Liver (tissue), 3 donors: ENCODE measurements around the gene PPP2R3B.

Experiments
- GABPA ChIP-seq, 2 donors: IDR thresholded peaks in 1 of 2; conservative IDR thresholded peaks in 1 of 2; 2 replicates each; pipeline ENCODE4 v1.6.1; 2016; ENCODE audit warnings: antibody characterized with exemption in 2 of 2, mild to moderate bottlenecking in 1 of 2, moderate library complexity in 1 of 2
- HNF4A ChIP-seq, 2 donors: conservative IDR thresholded peaks; 2 replicates each; pipeline ENCODE4 v1.6.1; 2016; ENCODE audit warnings: antibody characterized with exemption in 2 of 2, mild to moderate bottlenecking in 2 of 2
- NR2F2 ChIP-seq: IDR thresholded peaks from 2 replicates; pipeline ENCODE4 v1.6.1; 2016; ENCODE audit warnings: antibody characterized with exemption
- RAD21 ChIP-seq, 2 donors: IDR thresholded peaks; 2 replicates each; pipeline ENCODE4 v1.6.1; 2016; ENCODE audit warnings: antibody characterized with exemption in 2 of 2, mild to moderate bottlenecking in 2 of 2
- TAF1 ChIP-seq: conservative IDR thresholded peaks from 2 replicates; pipeline ENCODE4 v1.6.1; 2016; ENCODE audit warnings: antibody characterized with exemption, mild to moderate bottlenecking
- YY1 ChIP-seq: IDR thresholded peaks from 2 replicates; pipeline ENCODE4 v1.6.1; 2016; ENCODE audit warnings: antibody characterized with exemption, mild to moderate bottlenecking
- TF ChIP-seq, protein P1 (sequence below): fragments of 150-350 bp; IDR thresholded peaks from 2 replicates; pipeline ENCODE4 v1.5.1; 2017; ENCODE audit warnings: improper control_type of control experiment, low read depth, low read length; ENCODE audit not compliant: missing input control
- TF ChIP-seq, protein P2 (sequence below): IDR thresholded peaks from 2 replicates; pipeline ENCODE4 v1.6.1; 2016; ENCODE audit warnings: antibody characterized with exemption
- TF ChIP-seq, protein P3 (sequence below): IDR thresholded peaks from 2 replicates; pipeline ENCODE4 v1.6.1; 2016; ENCODE audit warnings: antibody characterized with exemption
- TF ChIP-seq, protein P4 (sequence below): IDR thresholded peaks from 2 replicates; pipeline ENCODE4 v1.6.1; 2016; ENCODE audit warnings: antibody characterized with exemption
- TF ChIP-seq, protein P5 (sequence below): IDR thresholded peaks from 2 replicates; pipeline ENCODE4 v1.6.1; 2016; ENCODE audit warnings: antibody characterized with exemption, mild to moderate bottlenecking
- donor health status: healthy.
- donor health status: healthy.

DNA sequence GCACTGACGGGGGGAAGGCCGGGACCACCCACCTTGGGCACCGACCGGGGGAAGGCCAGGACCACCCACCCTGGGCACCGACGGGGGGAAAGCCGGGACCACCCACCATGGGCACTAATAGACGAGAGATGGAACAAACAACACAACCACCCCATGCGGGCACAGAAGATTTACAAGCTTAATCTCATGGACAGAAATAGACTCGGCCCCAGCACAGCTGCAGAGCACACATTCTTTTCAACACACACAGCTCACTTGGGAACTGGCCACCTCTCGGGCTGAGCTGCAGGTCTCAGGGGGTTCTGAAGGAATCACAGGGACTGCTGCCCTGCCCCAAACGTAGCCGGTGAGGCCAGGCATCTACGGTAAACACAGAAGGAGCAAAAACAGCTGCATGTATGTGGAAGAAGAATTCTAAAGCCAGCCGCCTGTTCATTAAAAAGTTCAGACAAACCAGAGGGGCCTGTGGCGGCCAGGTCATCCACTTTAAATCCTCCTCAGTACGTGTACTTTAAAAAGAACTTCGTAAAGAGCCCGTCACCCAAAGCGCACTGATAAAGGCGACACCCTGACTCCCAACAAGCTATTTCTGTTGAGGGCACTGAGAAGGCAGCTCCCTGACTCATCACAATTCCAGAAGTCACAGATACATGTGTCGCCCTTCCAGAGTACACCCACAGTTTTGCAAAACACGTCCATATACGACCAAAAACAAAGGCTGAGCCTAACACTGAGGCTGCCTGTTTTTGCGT, 17.7 kb downstream of the PPP2R3B start:
- TF ChIP-seq, protein P1, sequence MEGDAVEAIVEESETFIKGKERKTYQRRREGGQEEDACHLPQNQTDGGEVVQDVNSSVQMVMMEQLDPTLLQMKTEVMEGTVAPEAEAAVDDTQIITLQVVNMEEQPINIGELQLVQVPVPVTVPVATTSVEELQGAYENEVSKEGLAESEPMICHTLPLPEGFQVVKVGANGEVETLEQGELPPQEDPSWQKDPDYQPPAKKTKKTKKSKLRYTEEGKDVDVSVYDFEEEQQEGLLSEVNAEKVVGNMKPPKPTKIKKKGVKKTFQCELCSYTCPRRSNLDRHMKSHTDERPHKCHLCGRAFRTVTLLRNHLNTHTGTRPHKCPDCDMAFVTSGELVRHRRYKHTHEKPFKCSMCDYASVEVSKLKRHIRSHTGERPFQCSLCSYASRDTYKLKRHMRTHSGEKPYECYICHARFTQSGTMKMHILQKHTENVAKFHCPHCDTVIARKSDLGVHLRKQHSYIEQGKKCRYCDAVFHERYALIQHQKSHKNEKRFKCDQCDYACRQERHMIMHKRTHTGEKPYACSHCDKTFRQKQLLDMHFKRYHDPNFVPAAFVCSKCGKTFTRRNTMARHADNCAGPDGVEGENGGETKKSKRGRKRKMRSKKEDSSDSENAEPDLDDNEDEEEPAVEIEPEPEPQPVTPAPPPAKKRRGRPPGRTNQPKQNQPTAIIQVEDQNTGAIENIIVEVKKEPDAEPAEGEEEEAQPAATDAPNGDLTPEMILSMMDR: no peak
- TF ChIP-seq RAD21 (IDR thresholded peaks at IDR 0.05) (no peak), YY1 (no peak), TAF1 (no peak), NR2F2 (no peak), HNF4A (conservative IDR thresholded peaks at IDR 0.05) (no peak), GABPA (IDR thresholded peaks at IDR 0.05 in 1 of 2, conservative IDR thresholded peaks at IDR 0.05 in 1 of 2) (no peak)
- TF ChIP-seq, protein P2, sequence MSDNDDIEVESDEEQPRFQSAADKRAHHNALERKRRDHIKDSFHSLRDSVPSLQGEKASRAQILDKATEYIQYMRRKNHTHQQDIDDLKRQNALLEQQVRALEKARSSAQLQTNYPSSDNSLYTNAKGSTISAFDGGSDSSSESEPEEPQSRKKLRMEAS: no peak
- TF ChIP-seq, protein P3, sequence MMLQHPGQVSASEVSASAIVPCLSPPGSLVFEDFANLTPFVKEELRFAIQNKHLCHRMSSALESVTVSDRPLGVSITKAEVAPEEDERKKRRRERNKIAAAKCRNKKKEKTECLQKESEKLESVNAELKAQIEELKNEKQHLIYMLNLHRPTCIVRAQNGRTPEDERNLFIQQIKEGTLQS: no peak
- TF ChIP-seq, protein P4, sequence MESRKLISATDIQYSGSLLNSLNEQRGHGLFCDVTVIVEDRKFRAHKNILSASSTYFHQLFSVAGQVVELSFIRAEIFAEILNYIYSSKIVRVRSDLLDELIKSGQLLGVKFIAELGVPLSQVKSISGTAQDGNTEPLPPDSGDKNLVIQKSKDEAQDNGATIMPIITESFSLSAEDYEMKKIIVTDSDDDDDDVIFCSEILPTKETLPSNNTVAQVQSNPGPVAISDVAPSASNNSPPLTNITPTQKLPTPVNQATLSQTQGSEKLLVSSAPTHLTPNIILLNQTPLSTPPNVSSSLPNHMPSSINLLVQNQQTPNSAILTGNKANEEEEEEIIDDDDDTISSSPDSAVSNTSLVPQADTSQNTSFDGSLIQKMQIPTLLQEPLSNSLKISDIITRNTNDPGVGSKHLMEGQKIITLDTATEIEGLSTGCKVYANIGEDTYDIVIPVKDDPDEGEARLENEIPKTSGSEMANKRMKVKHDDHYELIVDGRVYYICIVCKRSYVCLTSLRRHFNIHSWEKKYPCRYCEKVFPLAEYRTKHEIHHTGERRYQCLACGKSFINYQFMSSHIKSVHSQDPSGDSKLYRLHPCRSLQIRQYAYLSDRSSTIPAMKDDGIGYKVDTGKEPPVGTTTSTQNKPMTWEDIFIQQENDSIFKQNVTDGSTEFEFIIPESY: no peak
- TF ChIP-seq, protein P5, sequence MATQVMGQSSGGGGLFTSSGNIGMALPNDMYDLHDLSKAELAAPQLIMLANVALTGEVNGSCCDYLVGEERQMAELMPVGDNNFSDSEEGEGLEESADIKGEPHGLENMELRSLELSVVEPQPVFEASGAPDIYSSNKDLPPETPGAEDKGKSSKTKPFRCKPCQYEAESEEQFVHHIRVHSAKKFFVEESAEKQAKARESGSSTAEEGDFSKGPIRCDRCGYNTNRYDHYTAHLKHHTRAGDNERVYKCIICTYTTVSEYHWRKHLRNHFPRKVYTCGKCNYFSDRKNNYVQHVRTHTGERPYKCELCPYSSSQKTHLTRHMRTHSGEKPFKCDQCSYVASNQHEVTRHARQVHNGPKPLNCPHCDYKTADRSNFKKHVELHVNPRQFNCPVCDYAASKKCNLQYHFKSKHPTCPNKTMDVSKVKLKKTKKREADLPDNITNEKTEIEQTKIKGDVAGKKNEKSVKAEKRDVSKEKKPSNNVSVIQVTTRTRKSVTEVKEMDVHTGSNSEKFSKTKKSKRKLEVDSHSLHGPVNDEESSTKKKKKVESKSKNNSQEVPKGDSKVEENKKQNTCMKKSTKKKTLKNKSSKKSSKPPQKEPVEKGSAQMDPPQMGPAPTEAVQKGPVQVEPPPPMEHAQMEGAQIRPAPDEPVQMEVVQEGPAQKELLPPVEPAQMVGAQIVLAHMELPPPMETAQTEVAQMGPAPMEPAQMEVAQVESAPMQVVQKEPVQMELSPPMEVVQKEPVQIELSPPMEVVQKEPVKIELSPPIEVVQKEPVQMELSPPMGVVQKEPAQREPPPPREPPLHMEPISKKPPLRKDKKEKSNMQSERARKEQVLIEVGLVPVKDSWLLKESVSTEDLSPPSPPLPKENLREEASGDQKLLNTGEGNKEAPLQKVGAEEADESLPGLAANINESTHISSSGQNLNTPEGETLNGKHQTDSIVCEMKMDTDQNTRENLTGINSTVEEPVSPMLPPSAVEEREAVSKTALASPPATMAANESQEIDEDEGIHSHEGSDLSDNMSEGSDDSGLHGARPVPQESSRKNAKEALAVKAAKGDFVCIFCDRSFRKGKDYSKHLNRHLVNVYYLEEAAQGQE: no peak
